Panc1 (cell line): ENCODE data around the gene MAP3K2.

Source experiments
- CTCF ChIP-seq: fragments of 450-650 bp; IDR thresholded peaks from 2 replicates; pipeline ENCODE4 v1.5.1; 2017; ENCODE audit warnings: mild to moderate bottlenecking
- POLR2AphosphoS5 ChIP-seq: IDR thresholded peaks from 2 replicates; pipeline ENCODE4 v1.6.1; 2012; ENCODE audit warnings: mild to moderate bottlenecking, low read depth, low read length, moderate library complexity
- REST ChIP-seq, 2 experiments: IDR thresholded peaks; 2 replicates each; pipeline ENCODE4 v1.6.1; 2011 to 2012; ENCODE audit warnings: low read depth in 2 of 2, control low read depth in 1 of 2, low read length in 1 of 2, mild to moderate bottlenecking in 1 of 2, moderate library complexity in 1 of 2; ENCODE audit not compliant: insufficient read depth in 1 of 2
- SIN3A ChIP-seq: IDR thresholded peaks from 2 replicates; pipeline ENCODE4 v1.6.1; 2012; ENCODE audit warnings: low read depth, mild to moderate bottlenecking, low read length, moderate library complexity, borderline replicate concordance; ENCODE audit not compliant: insufficient read depth
- TCF7L2 ChIP-seq: IDR thresholded peaks from 2 replicates; pipeline ENCODE4 v1.6.1; 2011; ENCODE audit warnings: mild to moderate bottlenecking, low read depth, low read length, inconsistent platforms

- TF ChIP-seq CTCF (no peak), POLR2AphosphoS5 (no peak), SIN3A (no peak), REST (IDR thresholded peaks at IDR 0.05; ENCODE audit: insufficient read depth in 1 of 2, low read depth in 2 of 2, low read length in 1 of 2) (no peak), TCF7L2 (no peak)
Measured at GRCh38 chr2:127256381-127256780, 131.4 kb downstream of the MAP3K2 start.
